GM18498 (cell line): ENCODE results near the gene ZFYVE28.

ENCODE experiments used
- ATAC-seq: cut with Tn5 transposase; IDR thresholded peaks from one replicate; pipeline ENCODE4 v1.9.1; 2021; ENCODE audit warnings: mild to moderate bottlenecking, moderate library complexity; ENCODE audit not compliant: unreplicated experiment

ZFYVE28 gene

DNA sequence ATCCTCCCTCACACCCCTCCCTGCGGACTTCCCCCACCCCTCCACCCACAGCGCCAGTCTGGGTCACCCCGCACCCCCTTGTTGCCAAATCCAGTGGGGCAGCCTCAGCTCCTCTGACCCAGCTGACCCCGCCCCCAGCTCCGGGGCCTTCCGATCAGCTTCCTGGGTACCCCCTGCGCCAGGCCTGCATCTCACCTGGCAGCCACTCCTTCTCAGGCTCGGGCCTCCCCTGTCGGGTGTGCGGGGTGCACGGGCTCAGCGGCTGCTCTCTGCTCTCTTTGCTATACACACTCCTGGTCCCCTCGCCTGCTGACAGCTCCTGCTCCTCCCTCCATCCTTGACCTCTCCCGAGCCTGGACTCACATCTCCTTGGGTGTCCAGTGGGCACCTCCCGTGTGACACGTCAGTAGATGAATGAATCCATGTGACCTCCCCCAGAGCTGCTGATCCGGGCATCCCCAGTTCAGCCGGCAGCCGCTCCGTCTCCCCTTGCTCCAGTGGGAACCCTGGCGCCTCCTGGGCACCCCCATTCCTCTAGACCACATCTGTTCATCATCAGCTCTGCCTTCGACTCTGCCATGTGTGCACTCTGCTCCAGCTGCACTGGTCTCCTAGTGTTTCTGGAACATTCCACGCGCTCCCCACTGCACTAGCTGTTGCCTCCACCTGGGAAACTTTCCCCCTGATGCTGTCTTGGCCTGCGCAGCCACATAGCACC, 10.2 kb upstream of the ZFYVE28 start:
- no peak for ATAC-seq

GRCh38 chr4:2427383-2428334, 9.2 kb upstream of the ZFYVE28 start:
- ATAC-seq = no peak

DNA sequence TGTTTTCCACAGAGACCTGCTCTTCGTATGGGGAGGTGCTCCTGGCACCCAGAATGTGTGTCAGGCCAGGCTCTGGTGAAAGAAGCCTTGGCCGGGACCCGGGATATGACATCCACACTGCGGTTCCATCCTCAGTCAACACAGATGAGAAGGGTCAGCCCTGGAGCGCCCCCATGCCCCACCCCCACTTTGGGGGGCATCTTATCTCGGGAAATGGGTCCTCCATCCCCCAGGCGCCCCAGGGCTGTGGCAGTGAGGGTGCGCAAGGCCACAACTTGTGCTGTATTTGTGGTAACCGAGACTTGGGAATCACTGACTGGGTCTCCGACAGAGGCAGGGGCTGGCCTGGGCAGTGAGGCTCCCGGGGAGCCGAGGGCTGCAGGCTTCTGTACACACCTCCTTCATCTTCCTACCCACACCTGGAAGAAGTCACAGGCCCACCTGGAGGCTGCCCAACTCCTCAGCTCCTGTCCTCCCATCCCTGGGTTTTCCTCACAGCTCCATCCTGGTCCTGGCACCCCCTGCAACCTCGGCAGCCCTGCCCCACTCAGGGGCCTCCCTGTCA, 8.3 kb upstream of the ZFYVE28 start:
- no peak for ATAC-seq

GRCh38 chr4:2426069-2426397, 7.6 kb upstream of the ZFYVE28 start:
- no peak for ATAC-seq

- no peak for ATAC-seq
These were observed 7.1 kb upstream of the ZFYVE28 start for GRCh38 chr4:2425386-2426068.

DNA sequence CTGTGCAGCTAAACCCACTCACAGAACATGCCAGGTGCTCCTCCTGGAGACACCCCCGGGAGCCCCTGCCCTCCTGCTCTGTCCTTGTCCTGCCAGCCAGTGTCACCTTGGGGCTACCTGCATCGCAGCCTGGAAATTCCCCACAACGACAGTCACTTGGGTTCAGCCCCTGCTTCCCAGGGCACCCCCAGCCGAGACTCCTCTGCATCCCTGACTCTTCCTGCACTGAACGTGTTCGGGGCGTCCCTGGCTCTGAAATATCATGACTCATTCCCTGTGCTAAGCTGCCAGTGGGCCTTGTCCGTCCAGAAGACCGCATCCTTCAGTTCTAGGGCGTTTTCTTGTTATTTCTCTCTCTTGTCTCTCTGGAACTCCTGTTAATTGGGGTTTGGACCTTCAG, 6.1 kb upstream of the ZFYVE28 start:
- no peak for ATAC-seq

GRCh38 chr4:2423695-2424094, 5.2 kb upstream of the ZFYVE28 start:
- no peak for ATAC-seq

- ATAC-seq = no peak
These were observed 4.6 kb upstream of the ZFYVE28 start for GRCh38 chr4:2423066-2423465.

DNA sequence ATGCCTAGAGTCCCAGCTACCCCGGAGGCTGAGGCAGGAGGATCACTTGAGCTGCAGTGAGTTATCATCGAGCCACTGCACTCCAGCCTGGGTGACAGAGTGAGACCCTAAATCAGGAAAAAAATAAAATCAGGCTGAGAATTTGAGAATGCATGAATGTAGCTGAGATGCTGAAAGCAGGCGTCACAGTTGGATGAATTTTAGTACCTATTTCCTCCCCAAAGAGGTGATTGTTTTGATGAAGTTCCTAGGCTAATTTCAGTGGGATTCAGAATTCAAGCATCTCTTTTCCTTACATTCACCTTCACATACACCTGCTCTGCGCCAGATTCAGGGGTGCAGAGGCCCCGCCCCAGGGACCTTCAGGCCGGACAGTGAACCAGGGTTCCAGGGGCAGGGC, 3.5 kb upstream of the ZFYVE28 start:
- ATAC-seq = no peak

- ATAC-seq = no peak
These were observed 1.4 kb upstream of the ZFYVE28 start for GRCh38 chr4:2419814-2420213.

DNA sequence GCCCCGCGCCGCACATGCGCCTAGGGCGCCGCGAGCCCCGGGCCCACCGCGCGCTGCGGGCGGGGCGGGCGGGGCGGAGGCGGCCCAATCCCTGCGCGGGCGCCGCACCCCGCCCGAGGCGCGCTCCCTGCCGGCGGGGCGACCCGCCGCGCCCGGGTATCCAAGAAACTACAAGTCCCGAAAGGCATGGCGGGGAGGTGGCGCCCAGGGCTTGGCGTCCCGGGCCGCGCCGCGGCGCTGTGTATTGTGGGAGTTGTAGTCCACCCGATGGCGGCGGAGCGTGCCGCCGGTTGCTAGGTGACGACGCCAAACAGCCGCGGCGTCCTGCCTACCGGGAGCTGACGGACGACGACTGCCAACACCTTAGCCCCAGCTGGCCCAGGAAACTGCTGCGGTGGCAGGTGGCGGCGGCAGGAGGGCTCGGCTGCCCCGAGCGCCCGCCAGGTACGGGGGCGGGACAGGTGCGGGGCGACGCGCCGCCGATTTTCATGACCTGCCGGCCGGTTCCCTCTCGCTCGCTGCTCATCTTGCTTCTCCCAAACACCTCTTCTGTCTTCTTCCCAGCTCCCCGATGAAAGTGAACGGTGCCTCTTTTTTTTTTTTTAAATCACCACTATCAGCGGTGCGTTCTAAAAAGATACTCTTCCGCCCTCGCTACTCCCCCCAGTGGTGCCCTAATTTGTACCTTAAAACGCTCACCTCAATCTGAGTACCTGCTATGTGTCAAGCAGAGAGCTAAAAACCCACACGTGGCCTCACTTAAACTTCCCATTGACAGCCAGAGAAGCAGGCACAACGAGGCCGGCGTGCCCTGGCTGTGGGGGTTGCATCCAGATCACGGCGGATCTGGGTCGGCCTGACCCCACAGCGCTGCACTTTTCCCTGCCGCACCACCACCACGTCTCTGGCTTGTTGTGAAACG, 466 bp upstream of the ZFYVE28 start, which contains the start of gene CFAP99:
Gene CFAP99, plus strand, starts transcription at position 306 of the 922 bp plus-strand sequence.
- peak; percentile 92 for ATAC-seq

GRCh38 chr4:2417226-2417764, 1.1 kb downstream of the ZFYVE28 start:
- ATAC-seq = no peak

DNA sequence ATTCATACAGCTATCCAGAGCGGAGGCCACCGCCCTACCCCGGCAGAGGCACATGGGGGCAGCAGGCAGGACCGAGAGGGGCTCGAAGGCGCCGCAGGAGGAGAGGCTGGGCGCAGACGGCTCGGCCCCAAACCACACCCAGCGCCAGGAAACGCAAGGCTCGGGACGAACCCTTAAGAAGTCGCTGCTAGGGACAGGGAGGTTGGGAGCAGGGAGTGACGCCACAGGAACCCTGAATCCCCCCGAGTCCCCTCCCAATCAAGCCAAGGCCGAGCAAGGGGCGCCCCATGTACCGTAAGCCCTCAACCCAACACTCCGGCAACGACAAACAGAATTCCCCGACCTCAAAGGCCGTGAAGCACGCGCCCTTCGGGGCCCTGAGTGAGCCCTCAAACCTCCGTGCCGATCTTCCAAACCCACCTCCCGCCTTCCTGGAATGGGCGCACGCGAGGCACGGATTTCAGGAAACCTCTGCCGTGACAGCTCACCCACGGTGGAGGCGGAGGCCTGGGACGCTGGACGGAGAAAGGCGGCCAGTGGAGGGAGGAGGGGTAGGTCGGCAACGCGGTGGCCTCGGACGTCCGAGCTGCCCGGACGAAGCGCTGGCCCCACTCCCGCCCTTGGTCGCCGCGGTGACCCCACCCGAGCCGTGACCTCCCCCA, 1.8 kb downstream of the ZFYVE28 start:
- ATAC-seq = no peak

DNA sequence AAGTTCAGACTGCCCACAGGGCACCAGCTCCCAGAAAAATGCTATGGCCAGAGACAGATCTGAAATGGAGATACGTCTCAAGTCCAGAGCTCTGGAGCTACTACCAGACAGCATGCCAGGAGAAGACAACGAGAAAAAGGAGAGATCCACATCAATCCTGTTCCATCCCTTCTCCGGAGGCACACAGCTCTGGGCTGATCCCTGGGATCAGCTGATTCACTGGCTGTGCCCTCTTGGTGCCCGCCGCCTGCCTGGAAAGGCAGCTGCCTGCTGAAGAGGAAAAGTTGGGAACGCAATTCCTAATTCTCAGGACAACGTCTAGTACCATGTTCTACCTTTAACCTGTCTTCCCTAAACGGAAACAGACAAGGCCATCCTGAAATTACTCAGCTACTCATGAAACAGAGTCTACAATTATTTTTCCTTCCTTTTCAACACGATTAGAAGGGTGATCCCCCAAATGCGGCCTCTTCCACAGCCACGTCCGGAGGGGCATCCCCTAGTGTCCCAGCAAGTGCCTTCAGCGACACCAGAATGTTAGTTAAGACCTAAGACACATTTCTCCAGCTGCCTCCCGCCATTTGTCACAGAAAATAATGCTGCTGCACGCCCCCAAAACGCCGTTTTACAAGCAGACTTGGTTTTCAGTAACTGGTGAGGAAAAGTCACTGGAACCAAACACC, 2.4 kb downstream of the ZFYVE28 start:
- no peak for ATAC-seq

DNA sequence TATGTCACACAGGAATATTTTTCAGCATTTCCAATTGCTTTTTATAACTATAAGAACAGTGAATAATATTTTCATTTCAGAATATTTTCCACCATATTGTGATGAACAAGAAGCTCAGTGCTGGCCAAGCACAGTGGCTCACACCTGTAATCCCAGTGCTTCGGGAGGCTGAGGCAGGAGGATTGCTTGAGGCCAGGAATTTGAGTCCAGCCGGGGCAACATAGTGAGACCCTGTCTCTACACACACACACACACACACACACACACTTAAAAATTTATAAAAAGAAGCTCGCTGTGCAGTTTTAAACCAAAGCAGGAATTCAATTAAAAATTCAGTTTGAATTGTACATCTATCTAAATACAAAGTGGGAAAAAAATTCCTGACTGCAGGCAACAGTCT, 3.2 kb downstream of the ZFYVE28 start:
- no peak for ATAC-seq

GRCh38 chr4:2413821-2414610, 4.4 kb downstream of the ZFYVE28 start:
- ATAC-seq = no peak

DNA sequence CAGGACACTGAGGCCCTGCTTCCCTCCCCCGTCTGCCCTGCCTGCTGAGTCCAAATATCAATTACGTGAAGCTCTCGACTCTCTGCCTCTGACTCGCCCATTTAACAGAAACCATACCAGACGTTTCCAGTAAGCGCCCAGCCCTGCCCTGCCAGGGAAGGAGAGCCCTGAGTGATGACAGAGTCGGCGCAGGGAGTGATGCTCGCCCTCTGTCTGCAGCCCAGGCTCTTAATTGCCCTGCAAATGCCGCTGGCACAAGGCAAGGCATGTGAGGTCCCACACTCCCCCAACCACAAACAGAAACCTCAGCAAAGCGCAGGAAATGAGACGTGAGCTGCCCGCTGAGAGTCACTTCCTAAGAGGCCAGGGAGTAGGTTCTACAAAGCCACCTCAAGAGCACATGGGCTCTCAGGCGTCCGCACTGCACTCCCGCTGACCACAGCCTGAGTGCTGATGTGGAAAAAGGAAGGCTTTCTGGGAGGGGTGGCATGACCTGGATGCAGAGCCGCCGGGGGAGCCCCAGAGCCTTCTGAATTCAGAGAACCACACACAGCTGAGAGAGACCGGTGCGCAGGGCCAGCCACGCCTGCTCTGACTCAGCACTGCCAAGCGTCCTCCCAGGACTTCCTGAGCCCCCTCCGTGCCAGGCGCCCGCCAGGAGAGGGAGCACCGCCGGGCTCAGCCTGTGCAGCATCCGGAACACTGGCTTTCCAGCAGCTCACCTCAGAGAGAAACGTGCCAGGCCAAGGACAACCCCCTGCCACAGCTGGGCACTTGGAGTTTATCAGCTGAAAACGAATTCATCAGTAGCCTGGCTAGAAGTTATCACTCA, 5.3 kb downstream of the ZFYVE28 start:
- peak; percentile 57 for ATAC-seq
